WTC11 (cell line): ENCODE results near the gene MTFR2. TPM values are rescaled to one million over a fixed set of nuclear protein-coding genes. Genes with fewer than 3 reads are reported as not detected.

Experiments
- ATAC-seq: fragments of 200-7000 bp; cut with Tn5 transposase; 2 replicates; pipeline ENCODE4 v1.10.0; 2021; ENCODE audit warnings: mild to moderate bottlenecking, moderate library complexity
- CTCF ChIA-PET: fragments of 300-600 bp; sonication (Branson Sonifier 250); formaldehyde crosslinking; loops from one replicate; lab custom pipeline; 2021; ENCODE audit warnings: antibody characterized with exemption; lab: Charles Lee
- POLR2A ChIA-PET: fragments of 350-600 bp; sonication (Branson Sonifier 250); formaldehyde crosslinking; loops from one replicate; lab custom pipeline; 2021; ENCODE audit warnings: antibody characterized with exemption; lab: Charles Lee
- DNase-seq: peaks from one replicate; pipeline ENCODE4 v3.0.0; 2021; ENCODE audit warnings: low spot score
- H3K27ac Mint-ChIP-seq: 2 replicates; pipeline ENCODE4 v1.8.0; 2021; ENCODE audit warnings: mixed read lengths
- H3K27me3 Mint-ChIP-seq: 2 replicates; pipeline ENCODE4 v1.8.0; 2021; ENCODE audit warnings: low read depth, mild to moderate bottlenecking, moderate library complexity, mixed read lengths
- H3K36me3 Mint-ChIP-seq: 2 replicates; pipeline ENCODE4 v1.8.0; 2021; ENCODE audit warnings: mixed read lengths
- H3K4me1 Mint-ChIP-seq: 2 replicates; pipeline ENCODE4 v1.8.0; 2022; ENCODE audit warnings: mixed read lengths
- H3K4me3 Mint-ChIP-seq: 2 replicates; pipeline ENCODE4 v1.8.0; 2021; ENCODE audit warnings: mild to moderate bottlenecking, moderate library complexity, mixed read lengths
- H3K9me3 Mint-ChIP-seq: 2 replicates; pipeline ENCODE4 v1.8.0; 2021; ENCODE audit warnings: mixed read lengths
- CBFB ChIP-seq: sonication (generic); formaldehyde crosslinking; IDR thresholded peaks from 2 replicates; pipeline ENCODE4 v1.8.1; 2022; ENCODE audit warnings: mild to moderate bottlenecking, low read depth, missing genetic modification reagents
- CREB1 ChIP-seq: sonication (generic); formaldehyde crosslinking; IDR thresholded peaks from 2 replicates; pipeline ENCODE4 v1.8.0; 2023; ENCODE audit warnings: mild to moderate bottlenecking, missing genetic modification reagents
- ETV6 ChIP-seq: sonication (generic); formaldehyde crosslinking; IDR thresholded peaks from 2 replicates; pipeline ENCODE4 v1.8.1; 2022; ENCODE audit warnings: mild to moderate bottlenecking, missing genetic modification reagents
- GABPB1 ChIP-seq: sonication (generic); formaldehyde crosslinking; IDR thresholded peaks from 2 replicates; pipeline ENCODE4 v1.8.1; 2023; ENCODE audit warnings: mild to moderate bottlenecking, missing genetic modification reagents
- GTF2I ChIP-seq: fragments of 250-450 bp; sonication (Bioruptor Pico); conservative IDR thresholded peaks from 2 replicates; pipeline ENCODE4 v1.4.0; 2021; ENCODE audit warnings: mild to moderate bottlenecking
- KAT7 ChIP-seq: sonication (generic); formaldehyde crosslinking; IDR thresholded peaks from 2 replicates; pipeline ENCODE4 v1.8.1; 2023; ENCODE audit warnings: missing genetic modification reagents, mild to moderate bottlenecking, borderline replicate concordance
- MXD4 ChIP-seq: fragments of 250-450 bp; sonication (Bioruptor Pico); IDR thresholded peaks from 2 replicates; pipeline ENCODE4 v1.8.0; 2021; ENCODE audit warnings: mild to moderate bottlenecking, moderate library complexity, borderline replicate concordance
- NFYB ChIP-seq: sonication (generic); formaldehyde crosslinking; conservative IDR thresholded peaks from 2 replicates; pipeline ENCODE4 v1.8.0; 2022; ENCODE audit warnings: low read depth, missing genetic modification reagents
- NR1H2 ChIP-seq: sonication (generic); formaldehyde crosslinking; IDR thresholded peaks from 2 replicates; pipeline ENCODE4 v1.9.0; 2021; ENCODE audit warnings: mild to moderate bottlenecking, moderate library complexity, missing genetic modification reagents
- SMAD3 ChIP-seq: sonication (generic); formaldehyde crosslinking; IDR thresholded peaks from 2 replicates; pipeline ENCODE4 v1.8.0; 2022; ENCODE audit warnings: missing genetic modification reagents, mild to moderate bottlenecking, borderline replicate concordance
- SOX15 ChIP-seq: fragments of 250-450 bp; sonication (Bioruptor Pico); IDR thresholded peaks from 2 replicates; pipeline ENCODE4 v1.9.0; 2021; ENCODE audit warnings: mild to moderate bottlenecking
- TCF7 ChIP-seq: sonication (generic); formaldehyde crosslinking; IDR thresholded peaks from 2 replicates; pipeline ENCODE4 v1.8.0; 2022; ENCODE audit warnings: mild to moderate bottlenecking, low read depth, missing genetic modification reagents, moderate library complexity
- ZNF121 ChIP-seq: sonication (generic); formaldehyde crosslinking; IDR thresholded peaks from 2 replicates; pipeline ENCODE4 v1.8.0; 2023; ENCODE audit warnings: missing genetic modification reagents
- ZNF219 ChIP-seq: sonication (generic); formaldehyde crosslinking; IDR thresholded peaks from 2 replicates; pipeline ENCODE4 v1.8.0; 2023; ENCODE audit warnings: missing genetic modification reagents, mild to moderate bottlenecking, borderline replicate concordance
- ZNF396 ChIP-seq: fragments of 250-450 bp; sonication (Bioruptor Pico); IDR thresholded peaks from 2 replicates; pipeline ENCODE4 v1.8.0; 2021; ENCODE audit warnings: mild to moderate bottlenecking, moderate library complexity, borderline replicate concordance
- total RNA-seq: library from RNA; stranded (reverse); gene quantifications from 3 replicates; pipeline ENCODE4 v1.2.3, GENCODE V29; 2021
- TF ChIP-seq, protein P1 (sequence below): sonication (generic); formaldehyde crosslinking; IDR thresholded peaks from 2 replicates; pipeline ENCODE4 v1.8.1; 2023; ENCODE audit warnings: mild to moderate bottlenecking, moderate library complexity, missing genetic modification reagents
- TF ChIP-seq, protein P2 (sequence below): fragments of 250-450 bp; sonication (Bioruptor Pico); IDR thresholded peaks from 2 replicates; pipeline ENCODE4 v2.1.2; 2022; ENCODE audit warnings: mild to moderate bottlenecking, moderate library complexity
- TF ChIP-seq, protein P3 (sequence below): sonication (generic); formaldehyde crosslinking; IDR thresholded peaks from 2 replicates; pipeline ENCODE4 v1.8.1; 2022; ENCODE audit warnings: low read depth, missing genetic modification reagents, borderline replicate concordance
- TF ChIP-seq, protein P4 (sequence below): sonication (generic); formaldehyde crosslinking; IDR thresholded peaks from 2 replicates; pipeline ENCODE4 v1.8.1; 2023; ENCODE audit warnings: mild to moderate bottlenecking, missing genetic modification reagents, borderline replicate concordance
- TF ChIP-seq, protein P5 (sequence below): sonication (generic); formaldehyde crosslinking; IDR thresholded peaks from 2 replicates; pipeline ENCODE4 v1.8.1; 2023; ENCODE audit warnings: mild to moderate bottlenecking, missing genetic modification reagents, moderate library complexity
- TF ChIP-seq, protein P6 (sequence below): sonication (generic); formaldehyde crosslinking; conservative IDR thresholded peaks from 2 replicates; pipeline ENCODE4 v1.8.1; 2022; ENCODE audit warnings: mild to moderate bottlenecking, missing genetic modification reagents

Gene MTFR2
- total RNA-seq, 1 experiment from 2014 or later: 8.5 TPM

DNA sequence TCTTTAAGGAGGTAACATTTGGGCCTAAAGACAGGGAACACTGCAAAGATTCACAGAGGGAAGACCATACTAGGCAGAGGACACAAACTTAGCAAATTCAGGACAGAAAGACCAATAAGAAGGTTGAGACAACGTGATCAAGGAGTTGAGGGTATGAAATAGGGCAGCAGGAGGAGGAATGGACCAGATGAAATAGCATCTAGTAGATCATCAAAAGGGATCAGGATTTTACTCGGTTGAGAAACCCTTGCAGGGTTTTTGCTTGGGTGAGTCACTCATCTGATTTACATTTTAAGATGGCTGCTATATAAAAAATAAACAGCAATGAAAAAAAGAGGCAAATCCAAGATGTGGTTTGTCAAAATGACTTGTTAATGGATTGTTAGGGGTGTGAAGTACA lies 34.8 kb upstream of the MTFR2 start (continued):
- TF ChIP-seq, protein P1, sequence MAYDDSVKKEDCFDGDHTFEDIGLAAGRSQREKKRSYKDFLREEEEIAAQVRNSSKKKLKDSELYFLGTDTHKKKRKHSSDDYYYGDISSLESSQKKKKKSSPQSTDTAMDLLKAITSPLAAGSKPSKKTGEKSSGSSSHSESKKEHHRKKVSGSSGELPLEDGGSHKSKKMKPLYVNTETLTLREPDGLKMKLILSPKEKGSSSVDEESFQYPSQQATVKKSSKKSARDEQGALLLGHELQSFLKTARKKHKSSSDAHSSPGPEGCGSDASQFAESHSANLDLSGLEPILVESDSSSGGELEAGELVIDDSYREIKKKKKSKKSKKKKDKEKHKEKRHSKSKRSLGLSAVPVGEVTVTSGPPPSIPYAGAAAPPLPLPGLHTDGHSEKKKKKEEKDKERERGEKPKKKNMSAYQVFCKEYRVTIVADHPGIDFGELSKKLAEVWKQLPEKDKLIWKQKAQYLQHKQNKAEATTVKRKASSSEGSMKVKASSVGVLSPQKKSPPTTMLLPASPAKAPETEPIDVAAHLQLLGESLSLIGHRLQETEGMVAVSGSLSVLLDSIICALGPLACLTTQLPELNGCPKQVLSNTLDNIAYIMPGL: no peak
- TF ChIP-seq NR1H2 (no peak), GABPB1 (CRISPR knock-in tag) (no peak), ZNF396 (CRISPR knock-in tag) (no peak)

DNA sequence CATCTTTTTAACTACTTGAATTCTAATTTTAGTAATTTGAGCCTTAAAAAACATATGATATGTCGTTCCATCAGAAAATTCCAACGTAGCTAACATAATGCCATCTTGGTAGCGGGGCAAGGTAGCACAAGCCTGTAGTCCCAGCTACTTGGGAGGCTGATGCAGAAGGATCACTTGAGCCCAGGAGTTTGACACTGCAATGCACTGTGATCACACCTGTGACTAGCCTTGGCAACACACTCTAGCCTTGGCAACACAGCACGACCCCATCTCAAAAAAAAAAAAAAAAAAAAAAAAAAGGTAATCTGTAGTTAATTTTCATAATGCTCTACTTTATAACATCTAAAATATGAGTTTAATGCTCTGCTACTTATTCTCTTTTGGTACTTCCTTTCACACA lies 32.8 kb upstream of the MTFR2 start:
- no peak for TF ChIP-seq NFYB (CRISPR knock-in tag)
- TF ChIP-seq CBFB: no peak
- peak; percentile 69 for TF ChIP-seq ZNF121
- TF ChIP-seq, all 79 proteins: peak for 1
- Mint-ChIP-seq H3K9me3 (no peaks in the 10 kb centered on the region), H3K4me3 (no peak overlapping the region), H3K36me3 (peaks cover 34% of the 10 kb centered on the region), H3K4me1 (peaks cover 46% of the 10 kb centered on the region), H3K27me3 (no peaks in the 10 kb centered on the region), H3K27ac (peak overlapping the region; percentile 83)
- DNase-seq: no peak
- ChIA-PET POLR2A (interaction anchor here (0.7 kb wide), 1 partner anchor 304 kb away, joined by 14 read pairs; no protein-coding TSS in a partner anchor), CTCF (interaction anchor here (1.4 kb wide), 1 partner anchor 35 kb away, joined by 3 read pairs; no protein-coding TSS in a partner anchor)
- peak; percentile 50; the same call in 1 of the 2 replicates for ATAC-seq

DNA sequence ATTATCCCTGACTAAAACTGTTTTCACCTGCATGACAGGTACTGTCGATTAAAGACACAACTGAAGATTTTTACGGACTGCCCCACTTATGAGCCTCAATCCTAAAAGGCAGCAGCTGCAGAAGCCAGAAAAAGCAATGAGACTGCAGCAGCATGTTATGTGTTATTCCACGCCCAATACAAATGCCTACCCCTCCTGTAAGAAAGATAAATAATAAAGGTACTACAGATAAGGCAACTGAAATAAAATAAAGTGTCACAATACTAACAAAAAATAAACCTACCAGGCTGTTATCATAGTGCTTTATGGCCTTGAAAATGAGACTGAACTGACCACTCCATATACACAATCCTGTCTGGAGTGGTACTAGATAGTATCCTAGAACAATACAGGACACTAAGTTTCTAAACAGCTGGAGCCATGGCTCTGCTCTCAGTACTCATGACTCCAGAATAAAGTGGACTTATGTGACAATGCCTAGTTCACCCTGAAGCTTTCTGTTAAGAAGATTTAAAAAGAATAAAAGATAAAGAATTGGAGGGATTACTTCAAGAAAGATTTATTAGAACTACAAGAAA lies 30.0 kb upstream of the MTFR2 start:
- CTCF ChIA-PET: no interaction called here
- TF ChIP-seq CREB1 (CRISPR knock-in tag) (no peak), GTF2I (no peak), TCF7 (no peak), SOX15 (no peak), ETV6 (CRISPR knock-in tag) (no peak), KAT7 (CRISPR knock-in tag) (no peak), MXD4 (no peak), ZNF219 (CRISPR knock-in tag) (no peak), SMAD3 (CRISPR knock-in tag) (no peak)
- TF ChIP-seq, protein P2, sequence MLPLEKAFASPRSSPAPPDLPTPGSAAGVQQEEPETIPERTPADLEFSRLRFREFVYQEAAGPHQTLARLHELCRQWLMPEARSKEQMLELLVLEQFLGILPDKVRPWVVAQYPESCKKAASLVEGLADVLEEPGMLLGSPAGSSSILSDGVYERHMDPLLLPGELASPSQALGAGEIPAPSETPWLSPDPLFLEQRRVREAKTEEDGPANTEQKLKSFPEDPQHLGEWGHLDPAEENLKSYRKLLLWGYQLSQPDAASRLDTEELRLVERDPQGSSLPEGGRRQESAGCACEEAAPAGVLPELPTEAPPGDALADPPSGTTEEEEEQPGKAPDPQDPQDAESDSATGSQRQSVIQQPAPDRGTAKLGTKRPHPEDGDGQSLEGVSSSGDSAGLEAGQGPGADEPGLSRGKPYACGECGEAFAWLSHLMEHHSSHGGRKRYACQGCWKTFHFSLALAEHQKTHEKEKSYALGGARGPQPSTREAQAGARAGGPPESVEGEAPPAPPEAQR (CRISPR knock-in tag): no peak
- TF ChIP-seq, protein P3, sequence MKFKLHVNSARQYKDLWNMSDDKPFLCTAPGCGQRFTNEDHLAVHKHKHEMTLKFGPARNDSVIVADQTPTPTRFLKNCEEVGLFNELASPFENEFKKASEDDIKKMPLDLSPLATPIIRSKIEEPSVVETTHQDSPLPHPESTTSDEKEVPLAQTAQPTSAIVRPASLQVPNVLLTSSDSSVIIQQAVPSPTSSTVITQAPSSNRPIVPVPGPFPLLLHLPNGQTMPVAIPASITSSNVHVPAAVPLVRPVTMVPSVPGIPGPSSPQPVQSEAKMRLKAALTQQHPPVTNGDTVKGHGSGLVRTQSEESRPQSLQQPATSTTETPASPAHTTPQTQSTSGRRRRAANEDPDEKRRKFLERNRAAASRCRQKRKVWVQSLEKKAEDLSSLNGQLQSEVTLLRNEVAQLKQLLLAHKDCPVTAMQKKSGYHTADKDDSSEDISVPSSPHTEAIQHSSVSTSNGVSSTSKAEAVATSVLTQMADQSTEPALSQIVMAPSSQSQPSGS (CRISPR knock-in tag): no peak
- TF ChIP-seq, protein P4, sequence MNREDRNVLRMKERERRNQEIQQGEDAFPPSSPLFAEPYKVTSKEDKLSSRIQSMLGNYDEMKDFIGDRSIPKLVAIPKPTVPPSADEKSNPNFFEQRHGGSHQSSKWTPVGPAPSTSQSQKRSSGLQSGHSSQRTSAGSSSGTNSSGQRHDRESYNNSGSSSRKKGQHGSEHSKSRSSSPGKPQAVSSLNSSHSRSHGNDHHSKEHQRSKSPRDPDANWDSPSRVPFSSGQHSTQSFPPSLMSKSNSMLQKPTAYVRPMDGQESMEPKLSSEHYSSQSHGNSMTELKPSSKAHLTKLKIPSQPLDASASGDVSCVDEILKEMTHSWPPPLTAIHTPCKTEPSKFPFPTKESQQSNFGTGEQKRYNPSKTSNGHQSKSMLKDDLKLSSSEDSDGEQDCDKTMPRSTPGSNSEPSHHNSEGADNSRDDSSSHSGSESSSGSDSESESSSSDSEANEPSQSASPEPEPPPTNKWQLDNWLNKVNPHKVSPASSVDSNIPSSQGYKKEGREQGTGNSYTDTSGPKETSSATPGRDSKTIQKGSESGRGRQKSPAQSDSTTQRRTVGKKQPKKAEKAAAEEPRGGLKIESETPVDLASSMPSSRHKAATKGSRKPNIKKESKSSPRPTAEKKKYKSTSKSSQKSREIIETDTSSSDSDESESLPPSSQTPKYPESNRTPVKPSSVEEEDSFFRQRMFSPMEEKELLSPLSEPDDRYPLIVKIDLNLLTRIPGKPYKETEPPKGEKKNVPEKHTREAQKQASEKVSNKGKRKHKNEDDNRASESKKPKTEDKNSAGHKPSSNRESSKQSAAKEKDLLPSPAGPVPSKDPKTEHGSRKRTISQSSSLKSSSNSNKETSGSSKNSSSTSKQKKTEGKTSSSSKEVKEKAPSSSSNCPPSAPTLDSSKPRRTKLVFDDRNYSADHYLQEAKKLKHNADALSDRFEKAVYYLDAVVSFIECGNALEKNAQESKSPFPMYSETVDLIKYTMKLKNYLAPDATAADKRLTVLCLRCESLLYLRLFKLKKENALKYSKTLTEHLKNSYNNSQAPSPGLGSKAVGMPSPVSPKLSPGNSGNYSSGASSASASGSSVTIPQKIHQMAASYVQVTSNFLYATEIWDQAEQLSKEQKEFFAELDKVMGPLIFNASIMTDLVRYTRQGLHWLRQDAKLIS (CRISPR knock-in tag): no peak
- TF ChIP-seq, protein P5, sequence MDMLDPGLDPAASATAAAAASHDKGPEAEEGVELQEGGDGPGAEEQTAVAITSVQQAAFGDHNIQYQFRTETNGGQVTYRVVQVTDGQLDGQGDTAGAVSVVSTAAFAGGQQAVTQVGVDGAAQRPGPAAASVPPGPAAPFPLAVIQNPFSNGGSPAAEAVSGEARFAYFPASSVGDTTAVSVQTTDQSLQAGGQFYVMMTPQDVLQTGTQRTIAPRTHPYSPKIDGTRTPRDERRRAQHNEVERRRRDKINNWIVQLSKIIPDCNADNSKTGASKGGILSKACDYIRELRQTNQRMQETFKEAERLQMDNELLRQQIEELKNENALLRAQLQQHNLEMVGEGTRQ (CRISPR knock-in tag): no peak
- TF ChIP-seq, protein P6, sequence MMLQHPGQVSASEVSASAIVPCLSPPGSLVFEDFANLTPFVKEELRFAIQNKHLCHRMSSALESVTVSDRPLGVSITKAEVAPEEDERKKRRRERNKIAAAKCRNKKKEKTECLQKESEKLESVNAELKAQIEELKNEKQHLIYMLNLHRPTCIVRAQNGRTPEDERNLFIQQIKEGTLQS: no peak

More for the DNA sequence above, 30.0 kb upstream of the MTFR2 start:
- POLR2A ChIA-PET: no interaction called here
- Mint-ChIP-seq H3K4me3 (no peak overlapping the region), H3K36me3 (peaks cover 53% of the 10 kb centered on the region), H3K27ac (peak overlapping the region; percentile 68; the same call in 1 of the 2 replicates), H3K27me3 (no peaks in the 10 kb centered on the region), H3K9me3 (no peaks in the 10 kb centered on the region), H3K4me1 (peaks cover 25% of the 10 kb centered on the region)
- no peak for ATAC-seq
- DNase-seq: no peak
